ENCODE data around the gene ANO7. TPM values are rescaled to one million over a fixed set of nuclear protein-coding genes. Genes with fewer than 3 reads are reported as not detected.
A peak's percentile ranks its signal among the peaks of the same experiment; 100 is the strongest.

The ANO7 gene
- total and polyA plus RNA-seq, 2 of the 13 experiments (the other 11 are each of a cell fraction or from before 2014, with no cell fraction given), result 4.1 to 4.9 TPM

- TF ChIP-seq ZNF800 (CRISPR knock-in tag; IDR thresholded peaks at IDR 0.05), result peak; percentile 93
- TF ChIP-seq TRIM22 (IDR thresholded peaks at IDR 0.05), result no peak
- peak; percentile 76; the same call in 1 of the 2 replicates for TF ChIP-seq ZNF580 (CRISPR knock-in tag; IDR thresholded peaks at IDR 0.05; ENCODE audit: borderline replicate concordance, low read depth)
- no peak for TF ChIP-seq HNRNPH1 (optimal IDR thresholded peaks at IDR 0.05; ENCODE audit: low read depth, low read length)
- TF ChIP-seq NBN (conservative IDR thresholded peaks at IDR 0.05), result no peak
- TF ChIP-seq IKZF4 (CRISPR knock-in tag; IDR thresholded peaks at IDR 0.05; ENCODE audit: borderline replicate concordance, low read depth, not compliant biosample characterization), result peak; percentile 41
- TF ChIP-seq FIP1L1 (IDR thresholded peaks at IDR 0.05; ENCODE audit: borderline replicate concordance, insufficient read depth, low read depth, low read length), result no peak
- TF ChIP-seq ZNF558 (CRISPR knock-in tag; IDR thresholded peaks at IDR 0.05; ENCODE audit: borderline replicate concordance), result peak; percentile 56; the same call in 1 of the 2 replicates
- peak; percentile 24; the same call in 1 of the 2 replicates for TF ChIP-seq NCOA2 (CRISPR knock-in tag; IDR thresholded peaks at IDR 0.05)
- peak; percentile 49; the same call in 1 of the 2 replicates for TF ChIP-seq MEF2D (CRISPR knock-in tag; IDR thresholded peaks at IDR 0.05)
- 0 out of 2 replicates have a peak, but pooled peaks have one; percentile 47 for TF ChIP-seq ZNF513 (CRISPR knock-in tag; conservative IDR thresholded peaks at IDR 0.05)
- TF ChIP-seq SP4 (CRISPR knock-in tag; IDR thresholded peaks at IDR 0.05), result no peak
- peak; percentile 85; the same call in 1 of the 2 replicates for TF ChIP-seq SALL2 (CRISPR knock-in tag; IDR thresholded peaks at IDR 0.05)
- no peak for TF ChIP-seq ARNT (IDR thresholded peaks at IDR 0.05)
- TF ChIP-seq ATF2 (CRISPR knock-in tag; IDR thresholded peaks at IDR 0.05), result peak; percentile 71; the same call in 1 of the 2 replicates
- TF ChIP-seq WIZ (CRISPR knock-in tag; IDR thresholded peaks at IDR 0.05), result peak; percentile 95
- TF ChIP-seq MAZ (IDR thresholded peaks at IDR 0.05; ENCODE audit: borderline replicate concordance, low read depth, low read length), result no peak
- peak; percentile 78 for TF ChIP-seq MAZ (CRISPR knock-in tag; IDR thresholded peaks at IDR 0.05; ENCODE audit: low read depth)
- TF ChIP-seq SMAD9 (CRISPR knock-in tag; IDR thresholded peaks at IDR 0.05), result no peak
- no peak for TF ChIP-seq CBX5 (CRISPR knock-in tag; IDR thresholded peaks at IDR 0.05; ENCODE audit: borderline replicate concordance)
- no peak; the same call in 1 of the 2 replicates for TF ChIP-seq ZNF12 (CRISPR knock-in tag; IDR thresholded peaks at IDR 0.05)
- TF ChIP-seq TERF1 (CRISPR knock-in tag; IDR thresholded peaks at IDR 0.05), result no peak
Observed at GRCh38 chr2:241217320-241218031, 29.0 kb downstream of the ANO7 start (continued).
